Measurements from ENCODE around the gene PARN.

DNA sequence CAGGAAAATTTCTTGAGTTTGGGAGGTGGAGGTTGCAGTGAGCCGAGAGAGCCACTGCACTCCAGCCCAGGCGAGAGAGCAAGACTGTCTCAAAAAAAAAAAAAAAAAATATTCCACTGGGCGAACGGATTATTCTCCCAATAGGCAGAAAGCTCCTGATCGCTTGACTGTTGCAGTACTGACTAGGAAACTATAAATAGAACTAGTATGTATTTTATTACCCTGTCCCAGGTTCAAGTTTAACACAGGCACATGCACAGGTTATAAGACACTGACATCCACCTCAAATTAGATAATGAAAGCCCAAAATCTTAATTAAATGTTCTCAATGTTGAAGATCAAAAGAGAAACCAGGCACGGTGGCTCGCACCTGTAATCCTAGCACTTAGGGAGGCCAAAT lies 11.5 kb downstream of the PARN start:
- TF ChIP-seq FOXA1 (IDR thresholded peaks at IDR 0.05) (no peak), FOXM1 (IDR thresholded peaks at IDR 0.05; ENCODE audit: borderline replicate concordance) (no peak), TARDBP (IDR thresholded peaks at IDR 0.05) (no peak), BHLHE40 (IDR thresholded peaks at IDR 0.05; ENCODE audit: borderline replicate concordance) (no peak), SUZ12 (IDR thresholded peaks at IDR 0.05) (no peak), ZNF384 (IDR thresholded peaks at IDR 0.05) (no peak), ARNT (IDR thresholded peaks at IDR 0.05) (no peak), HDGF (IDR thresholded peaks at IDR 0.05; ENCODE audit: borderline replicate concordance) (no peak), SP1 (IDR thresholded peaks at IDR 0.05) (no peak)

Data from HEK293T (cell line).